Tibial nerve (tissue), 4 donors: Measurements from ENCODE around the gene SH3RF3.

Experiments used
- CTCF ChIP-seq, 5 experiments: fragments of 200-600 bp in 3 of 5; fragments of 450-650 bp in 2 of 5; sonication (generic) in 3 of 5; IDR thresholded peaks; one replicate each; pipeline ENCODE4 v1.5.1; 2016 to 2019; ENCODE audit warnings: antibody characterized with exemption in 5 of 5, mild to moderate bottlenecking in 3 of 5, moderate library complexity in 2 of 5
- EP300 ChIP-seq, 2 donors: sonication (generic); formaldehyde crosslinking; IDR thresholded peaks; one replicate each; pipeline ENCODE4 v1.6.1; 2017; ENCODE audit warnings: antibody characterized with exemption in 2 of 2, mild to moderate bottlenecking in 1 of 2
- POLR2A ChIP-seq, 2 donors: fragments of 450-650 bp; IDR thresholded peaks; one replicate each; pipeline ENCODE4 v1.6.1; 2017; ENCODE audit warnings: antibody characterized with exemption in 2 of 2, mild to moderate bottlenecking in 2 of 2, moderate library complexity in 2 of 2

GRCh38 chr2:109311771-109312170, 182.8 kb downstream of the SH3RF3 start:
- TF ChIP-seq CTCF (IDR thresholded peaks at IDR 0.05), result no peak
- TF ChIP-seq EP300 (IDR thresholded peaks at IDR 0.05), result no peak
- TF ChIP-seq POLR2A (IDR thresholded peaks at IDR 0.05), result no peak
